GM23248 (cell line): Measurements from ENCODE around the gene IL1R1. TPM values are rescaled to one million over a fixed set of nuclear protein-coding genes. Genes with fewer than 3 reads are reported as not detected.
"Not testable (repeated sequence)": the region's sequence is repeated elsewhere in the genome, so short reads cannot be mapped to it uniquely, and the experiment has no call there.

Experiments
- DNase-seq: peaks from one replicate; pipeline ENCODE4 v3.0.0-alpha.2; 2015
- H2AFZ ChIP-seq: fragments of 200-600 bp; sonication (generic); 2 replicates; pipeline ENCODE4 v1.6.1; 2016; ENCODE audit warnings: antibody characterized with exemption
- H3F3A ChIP-seq: fragments of 200-600 bp; sonication (generic); 2 replicates; pipeline ENCODE4 v1.6.1; 2016; ENCODE audit warnings: mild to moderate bottlenecking, antibody characterized with exemption, mixed run types; ENCODE audit not compliant: insufficient read depth
- H3K27ac ChIP-seq: fragments of 200-600 bp; sonication (generic); 2 replicates; pipeline ENCODE4 v1.5.1; 2016; ENCODE audit warnings: mild to moderate bottlenecking
- H3K27me3 ChIP-seq: fragments of 200-600 bp; sonication (generic); replicated peaks from 2 replicates; pipeline ENCODE4 v1.6.1; 2016; ENCODE audit warnings: mild to moderate bottlenecking; ENCODE audit not compliant: insufficient read depth
- H3K36me3 ChIP-seq: fragments of 200-600 bp; sonication (generic); 2 replicates; pipeline ENCODE4 v1.6.1; 2016; ENCODE audit warnings: low read depth, mild to moderate bottlenecking
- H3K4me1 ChIP-seq: fragments of 200-600 bp; sonication (generic); 2 replicates; pipeline ENCODE4 v1.6.1; 2016; ENCODE audit warnings: mild to moderate bottlenecking; ENCODE audit not compliant: insufficient read depth
- H3K4me2 ChIP-seq: fragments of 200-600 bp; sonication (generic); one replicate; pipeline ENCODE4 v1.6.1; 2016; ENCODE audit warnings: mild to moderate bottlenecking; ENCODE audit not compliant: unreplicated experiment
- H3K4me3 ChIP-seq: fragments of 200-600 bp; sonication (generic); 2 replicates; pipeline ENCODE4 v1.5.1; 2016; ENCODE audit warnings: mild to moderate bottlenecking
- H3K79me2 ChIP-seq: fragments of 200-600 bp; sonication (generic); 2 replicates; pipeline ENCODE4 v1.6.1; 2016; ENCODE audit warnings: mild to moderate bottlenecking; ENCODE audit not compliant: insufficient read depth
- H3K9ac ChIP-seq: fragments of 200-600 bp; sonication (generic); 2 replicates; pipeline ENCODE4 v1.6.1; 2016; ENCODE audit warnings: mild to moderate bottlenecking
- H3K9me2 ChIP-seq: fragments of 200-600 bp; sonication (generic); 2 replicates; pipeline ENCODE4 v1.6.1; 2016; ENCODE audit warnings: mixed run types, mild to moderate bottlenecking, moderate library complexity; ENCODE audit not compliant: insufficient read depth
- H3K9me3 ChIP-seq: fragments of 200-600 bp; sonication (generic); one replicate; pipeline ENCODE4 v1.6.1; 2017; ENCODE audit warnings: low read depth
- H4K20me1 ChIP-seq: fragments of 200-600 bp; sonication (generic); 2 replicates; pipeline ENCODE4 v1.6.0; 2016; ENCODE audit not compliant: insufficient read depth
- EZH2 ChIP-seq: fragments of 200-600 bp; sonication (generic); IDR thresholded peaks from 2 replicates; pipeline ENCODE4 v1.6.1; 2018; ENCODE audit warnings: antibody characterized with exemption, mild to moderate bottlenecking; ENCODE audit not compliant: insufficient read depth, poor library complexity, severe bottlenecking
- EZH2phosphoT487 ChIP-seq: fragments of 200-600 bp; sonication (generic); IDR thresholded peaks from 2 replicates; pipeline ENCODE4 v1.6.1; 2018; ENCODE audit warnings: antibody characterized with exemption, moderate library complexity, mild to moderate bottlenecking, low read depth; ENCODE audit not compliant: insufficient read depth
- WGBS, 2 experiments: methylation state at CpG; one replicate each; pipeline ENCODE4 v1.1.6; 2015 to 2017; ENCODE audit warnings: low lambda C conversion rate in 2 of 2, low coverage in 1 of 2; ENCODE audit errors: missing lambda C conversion rate in 2 of 2; 5-methylcytosine and 5-hydroxymethylcytosine counted together
- in situ Hi-C: fragments of 300-500 bp; cut with MboI; formaldehyde crosslinking; loops from 2 replicates; pipeline ENCODE4 v1.15.0; 2020
- polyA plus RNA-seq: library from polyadenylated mRNA; unstranded; fragments of >200 nt; fragmentation: Nextera tagmentation; extraction: Ambion mirVana; gene quantifications from 2 replicates; pipeline ENCODE4 v1.2.1, GENCODE V29; 2016
- total RNA-seq: library from RNA; depleted of rRNA; stranded (reverse); fragments of >200 nt; shearing (Covaris generic); gene quantifications from 2 replicates; pipeline ENCODE4 v1.2.3, GENCODE V29; 2014

IL1R1 gene
- total and polyA plus RNA-seq, 2 experiments from 2014 or later: 75.4 to 87.9 TPM

- Histone ChIP-seq H3K9me2 (no peaks in the 10 kb centered on the region; the same call in 1 of the 2 replicates), H3K9me3 (no peaks in the 10 kb centered on the region), H3K79me2 (peaks cover 19% of the 10 kb centered on the region), H3K4me2 (no peak overlapping the region), H3K4me1 (peaks cover 41% of the 10 kb centered on the region), H3K27me3 (no peaks in the 10 kb centered on the region), H4K20me1 (no peaks in the 10 kb centered on the region), H3K36me3 (no peaks in the 10 kb centered on the region), H3K4me3 (no peak overlapping the region), H2AFZ (no peak overlapping the region), H3K27ac (no peak overlapping the region), H3K9ac (no peak overlapping the region), H3F3A (peaks cover 60% of the 10 kb centered on the region)
- DNase-seq: no peak
- TF ChIP-seq EZH2phosphoT487: no peak
- TF ChIP-seq EZH2: no peak
- 98 to 100% methylated on average over 4 of the region's 4 CpGs for WGBS, 2 experiments
- in situ Hi-C loops: no loop called here
Observed at GRCh38 chr2:102101849-102102635, 40.5 kb upstream of the IL1R1 start.

DNA sequence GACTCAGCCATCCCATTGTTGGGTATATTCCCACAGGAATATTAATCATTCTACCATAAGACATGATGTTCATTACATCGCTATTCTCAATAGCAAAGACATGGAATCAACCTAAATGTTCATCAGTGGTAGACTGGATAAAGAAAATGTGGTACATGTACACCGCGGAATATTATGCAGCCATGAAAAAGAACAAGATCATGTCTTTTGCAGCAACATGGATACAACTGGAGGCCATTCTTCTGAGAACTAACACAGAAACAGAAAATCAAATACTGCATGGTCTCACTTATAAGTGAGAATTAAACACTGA, 40.0 kb upstream of the IL1R1 start:
- H4K20me1 ChIP-seq, H3K4me2 ChIP-seq, H3K36me3 ChIP-seq, H2AFZ ChIP-seq, DNase-seq, H3K27me3 ChIP-seq, H3K27ac ChIP-seq, in situ Hi-C loops, H3K9me3 ChIP-seq, H3K4me3 ChIP-seq, H3K9me2 ChIP-seq, H3K9ac ChIP-seq: not testable (repeated sequence)
- peaks cover 23% of the 10 kb centered on the region for H3K79me2 ChIP-seq
- peaks cover 43% of the 10 kb centered on the region for H3K4me1 ChIP-seq
- 67% methylated on average over 3 of the region's 3 CpGs for WGBS, 2 experiments
- H3F3A ChIP-seq: peaks cover 62% of the 10 kb centered on the region

DNA sequence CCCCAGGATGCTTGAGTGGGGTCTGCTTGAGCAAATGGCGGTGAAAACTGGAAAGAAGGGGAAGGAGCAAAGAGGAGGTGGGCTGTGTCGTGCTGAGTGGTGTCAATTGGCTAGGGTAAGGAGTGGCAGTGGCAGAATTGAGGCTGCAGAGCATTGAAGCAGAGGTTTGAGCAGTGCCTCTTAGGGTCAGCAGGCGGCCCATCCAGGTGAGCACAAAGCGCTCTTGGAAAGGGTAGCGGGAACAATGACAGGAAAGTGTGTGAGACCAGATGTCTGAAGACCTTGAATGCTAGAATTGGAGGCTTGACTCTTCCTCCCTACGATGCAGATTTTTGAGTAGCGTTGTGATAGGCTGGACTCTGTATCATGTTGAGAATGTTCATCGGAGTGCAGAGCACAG, 39.3 kb upstream of the IL1R1 start:
- H3K27ac ChIP-seq: peak overlapping the region; percentile 92; the same call in 1 of the 2 replicates
- no peak overlapping the region for H3K4me2 ChIP-seq
- H4K20me1 ChIP-seq: no peaks in the 10 kb centered on the region
- TF ChIP-seq EZH2 (no peak), EZH2phosphoT487 (no peak)
- in situ Hi-C loops: no loop called here
- H3K36me3 ChIP-seq: no peaks in the 10 kb centered on the region
- peaks cover 30% of the 10 kb centered on the region for H3K79me2 ChIP-seq
- peaks cover 69% of the 10 kb centered on the region for H3F3A ChIP-seq
- no peaks in the 10 kb centered on the region for H3K27me3 ChIP-seq
- H3K4me1 ChIP-seq: peaks cover 50% of the 10 kb centered on the region
- WGBS, 2 experiments: 99% methylated on average over 8 of the region's 8 CpGs
- H3K9ac ChIP-seq: no peak overlapping the region; the same call in 1 of the 2 replicates
- H2AFZ ChIP-seq: no peak overlapping the region
- H3K9me3 ChIP-seq: no peaks in the 10 kb centered on the region
- H3K9me2 ChIP-seq: no peaks in the 10 kb centered on the region; the same call in 1 of the 2 replicates
- no peak for DNase-seq
- H3K4me3 ChIP-seq: no peak overlapping the region

DNA sequence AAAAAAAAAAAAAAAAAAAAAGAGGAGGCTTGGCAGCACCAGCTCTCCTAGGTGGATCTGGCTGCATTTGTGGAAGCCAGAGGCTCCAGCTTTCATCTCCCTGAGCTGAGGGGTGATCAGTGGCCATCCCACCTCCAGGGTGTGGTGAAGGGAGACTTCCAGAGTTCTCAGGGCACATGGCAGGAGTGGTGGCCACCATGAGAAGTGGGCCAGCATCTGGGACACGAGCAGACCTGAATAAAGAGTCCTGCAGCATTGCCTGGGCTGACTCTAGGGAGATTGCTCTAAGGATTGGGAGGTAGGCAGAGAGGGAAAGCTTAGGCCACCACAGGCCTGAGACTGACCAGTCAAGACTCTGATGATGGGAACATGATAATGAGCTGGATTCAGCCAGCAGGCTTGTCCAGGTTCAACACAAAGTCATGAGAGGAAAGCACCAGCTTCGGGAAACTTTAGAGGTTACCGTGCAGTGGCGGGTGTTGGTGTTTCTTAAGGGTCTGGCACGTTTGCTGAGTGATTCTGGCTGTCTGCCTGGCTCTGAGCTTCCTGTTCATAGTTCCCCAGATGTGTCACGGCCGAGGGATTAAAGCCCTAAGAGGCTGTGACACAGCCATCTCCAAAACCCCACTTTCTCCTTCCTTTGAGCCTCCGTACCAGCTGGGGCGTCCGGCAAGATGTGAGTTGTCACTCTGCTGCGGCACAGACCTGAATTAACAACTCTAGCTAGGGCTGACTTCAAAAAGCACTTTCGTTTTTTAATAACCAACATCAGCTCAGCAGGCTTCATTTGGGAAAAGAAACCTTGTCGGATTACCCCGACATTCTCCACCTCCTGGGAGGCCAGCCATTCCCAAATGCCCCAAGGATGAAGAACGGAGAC, 38.3 kb upstream of the IL1R1 start:
- Histone ChIP-seq H3K9me2 (no peaks in the 10 kb centered on the region; the same call in 1 of the 2 replicates), H2AFZ (peak overlapping the region; percentile 60), H3K27me3 (no peaks in the 10 kb centered on the region), H3K4me2 (peak overlapping the region; percentile 97), H3K36me3 (no peaks in the 10 kb centered on the region), H4K20me1 (no peaks in the 10 kb centered on the region), H3F3A (peaks cover 73% of the 10 kb centered on the region), H3K9me3 (no peaks in the 10 kb centered on the region), H3K4me3 (peak overlapping the region; percentile 85), H3K9ac (peak overlapping the region; percentile 89), H3K79me2 (peaks cover 38% of the 10 kb centered on the region), H3K27ac (peak overlapping the region; percentile 92), H3K4me1 (peaks cover 59% of the 10 kb centered on the region)
- no peak for TF ChIP-seq EZH2
- TF ChIP-seq EZH2phosphoT487: no peak
- DNase-seq: peak; percentile 98
- WGBS, 2 experiments: 2% methylated on average over 15 of the region's 15 CpGs
- in situ Hi-C loops: no loop called here
